GM12892 (cell line): ENCODE results near the gene CCDC33.

Source experiments
- POLR2A ChIP-seq: IDR thresholded peaks from 2 replicates; pipeline ENCODE4 v1.6.1; 2011; ENCODE audit warnings: low read depth, low read length, control low read depth
- POLR2AphosphoS5 ChIP-seq: IDR thresholded peaks from 2 replicates; pipeline ENCODE4 v1.6.1; 2011; ENCODE audit warnings: low read depth, low read length, control low read depth
- TAF1 ChIP-seq: IDR thresholded peaks from 2 replicates; pipeline ENCODE4 v1.6.1; 2011; ENCODE audit warnings: low read depth, mild to moderate bottlenecking, control low read depth, low read length, borderline replicate concordance

- TF ChIP-seq TAF1, result no peak
- TF ChIP-seq POLR2A, result no peak
- no peak for TF ChIP-seq POLR2AphosphoS5
Measured at GRCh38 chr15:74378848-74379247, 142.7 kb downstream of the CCDC33 start.
